ENCODE data around the gene LCN10.

LCN10 gene

GRCh38 chr9:136728080-136728547 is 14.6 kb downstream of the LCN10 start:
- no peak for TF ChIP-seq ZNF274 (IDR thresholded peaks at IDR 0.05; ENCODE audit: low read depth, low read length)
- H3K4me3 ChIP-seq (ENCODE audit: low read length): peak overlapping the region; percentile 82

GRCh38 chr9:136726631-136727191 is 16.0 kb downstream of the LCN10 start:
- H3K4me3 ChIP-seq (ENCODE audit: low read length): peak overlapping the region; percentile 82
- TF ChIP-seq ZNF274 (IDR thresholded peaks at IDR 0.05; ENCODE audit: low read depth, low read length): no peak

DNA sequence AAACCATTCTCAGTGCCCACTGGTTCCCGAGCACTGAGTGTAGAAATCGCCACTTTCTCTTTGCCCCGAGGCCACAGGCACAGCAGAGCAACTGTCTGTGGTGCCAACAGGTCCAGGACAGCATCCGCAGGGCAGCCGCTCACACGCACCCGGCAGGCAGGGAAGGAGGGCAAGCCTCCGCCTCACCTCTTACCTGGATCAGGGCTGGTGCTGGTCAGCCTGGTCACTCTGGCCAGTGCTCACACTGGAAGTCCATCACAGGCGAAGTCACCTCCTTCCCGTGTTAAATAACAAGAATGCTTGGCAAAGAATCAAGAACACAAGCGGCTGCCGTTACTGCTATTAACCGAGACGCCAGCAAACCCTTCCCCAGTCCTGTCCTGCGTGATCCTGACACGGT is 16.6 kb downstream of the LCN10 start:
- peak overlapping the region; percentile 82; the same call in 1 of the 2 replicates for H3K4me3 ChIP-seq (ENCODE audit: low read length)

GRCh38 chr9:136725612-136726011 is 17.1 kb downstream of the LCN10 start:
- no peak overlapping the region; the same call in 1 of the 2 replicates for H3K4me3 ChIP-seq (ENCODE audit: low read length)
- TF ChIP-seq ZNF274 (IDR thresholded peaks at IDR 0.05; ENCODE audit: low read depth, low read length): no peak

More for the DNA sequence above, 16.6 kb downstream of the LCN10 start:
- TF ChIP-seq ZNF274 (IDR thresholded peaks at IDR 0.05; ENCODE audit: low read depth, low read length): no peak

DNA sequence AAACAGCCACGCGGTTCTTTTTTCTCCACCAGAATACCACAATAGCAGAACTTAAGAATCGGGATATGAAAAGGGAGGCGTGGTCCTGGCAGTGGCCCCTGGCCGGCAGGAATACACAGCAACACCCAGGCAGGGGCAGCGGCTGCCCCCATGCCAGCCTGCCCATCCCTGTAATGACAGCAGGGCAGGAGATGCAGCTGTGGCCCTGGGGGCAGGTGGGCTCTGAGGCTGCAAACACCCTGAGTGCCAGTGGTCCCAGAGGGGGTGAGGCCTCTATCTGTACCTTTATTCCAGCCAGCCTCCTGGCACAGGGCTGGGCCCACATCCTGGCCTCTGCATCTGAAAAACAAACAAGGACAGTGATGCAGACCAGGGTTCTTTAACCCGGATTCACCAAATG is 18.0 kb downstream of the LCN10 start:
- no peak for TF ChIP-seq ZNF274 (IDR thresholded peaks at IDR 0.05; ENCODE audit: low read depth, low read length)
- no peak overlapping the region for H3K4me3 ChIP-seq (ENCODE audit: low read length)

GRCh38 chr9:136723989-136724388 is 18.8 kb downstream of the LCN10 start:
- no peak for TF ChIP-seq ZNF274 (IDR thresholded peaks at IDR 0.05; ENCODE audit: low read depth, low read length)
- H3K4me3 ChIP-seq (ENCODE audit: low read length): no peak overlapping the region

DNA sequence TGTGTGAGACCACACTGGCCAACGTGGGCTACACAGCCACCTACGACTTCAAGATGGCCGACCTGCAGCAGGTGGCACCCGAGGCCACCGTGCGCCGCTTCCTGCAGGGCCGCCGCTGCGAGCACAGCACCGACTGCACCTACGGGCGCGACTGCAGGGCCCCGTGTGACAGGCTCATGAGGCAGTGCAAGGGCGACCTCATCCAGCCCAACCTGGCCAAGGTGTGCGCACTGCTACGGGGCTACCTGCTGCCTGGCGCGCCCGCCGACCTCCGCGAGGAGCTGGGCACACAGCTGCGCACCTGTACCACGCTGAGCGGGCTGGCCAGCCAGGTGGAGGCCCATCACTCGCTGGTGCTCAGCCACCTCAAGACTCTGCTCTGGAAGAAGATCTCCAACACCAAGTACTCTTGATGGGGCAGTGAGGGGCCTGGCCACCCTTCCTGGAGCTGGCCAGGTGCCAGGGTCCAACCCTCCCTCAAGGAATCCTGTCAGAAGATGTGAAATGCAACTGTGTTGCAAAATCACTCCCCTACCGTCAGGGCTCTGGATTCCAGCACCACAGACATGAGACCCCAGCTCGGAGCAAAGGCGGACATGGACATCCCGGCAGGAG is 19.3 kb downstream of the LCN10 start:
- TF ChIP-seq ZNF274 (IDR thresholded peaks at IDR 0.05; ENCODE audit: low read depth, low read length): no peak
- no peak overlapping the region for H3K4me3 ChIP-seq (ENCODE audit: low read length)

- no peak for TF ChIP-seq ZNF274 (IDR thresholded peaks at IDR 0.05; ENCODE audit: low read depth, low read length)
- H3K4me3 ChIP-seq (ENCODE audit: low read length): no peak overlapping the region
These were observed 19.8 kb downstream of the LCN10 start for GRCh38 chr9:136722969-136723356.

DNA sequence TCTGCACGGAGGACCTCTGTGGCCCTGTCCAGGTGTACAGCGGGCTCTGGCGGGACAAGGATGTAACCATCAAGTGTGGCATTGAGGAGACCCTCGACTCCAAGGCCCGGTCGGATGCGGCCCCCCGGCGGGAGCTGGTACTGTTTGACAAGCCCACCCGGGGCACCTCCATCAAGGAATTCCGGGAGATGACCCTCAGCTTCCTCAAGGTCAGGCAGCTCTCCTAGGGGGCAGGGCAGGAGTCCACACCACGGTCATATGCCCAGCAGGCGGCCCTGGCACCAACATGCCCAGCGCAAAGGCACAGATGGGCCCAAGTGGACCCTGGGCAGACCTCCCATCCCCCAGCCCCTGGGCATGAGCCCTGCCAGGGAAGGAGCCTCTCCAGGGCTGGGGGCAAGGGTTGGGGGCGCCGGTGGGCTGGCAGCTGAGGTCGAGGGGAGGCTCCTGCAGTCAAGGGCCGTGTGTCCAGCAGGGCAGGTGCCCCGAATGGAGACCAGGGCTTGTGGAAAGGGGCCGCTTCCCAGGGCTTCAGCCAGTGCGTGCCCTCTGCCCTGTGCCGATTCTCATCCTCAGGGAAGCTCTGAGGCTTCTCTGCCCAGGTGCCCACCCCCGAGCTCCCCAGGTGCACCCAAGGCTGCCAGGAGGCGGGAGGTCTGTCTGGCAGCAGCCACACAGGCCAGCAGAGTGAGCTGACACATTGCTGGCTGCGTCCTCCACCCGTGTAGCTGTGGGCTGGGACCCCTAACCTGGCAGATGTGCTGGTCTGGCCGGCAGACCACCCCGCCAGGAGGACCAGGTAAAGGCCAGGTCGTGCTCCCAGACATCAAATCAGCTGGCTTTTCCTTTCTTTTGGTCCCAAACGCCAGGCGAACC is 20.4 kb downstream of the LCN10 start:
- TF ChIP-seq ZNF274 (IDR thresholded peaks at IDR 0.05; ENCODE audit: low read depth, low read length): no peak
- no peak overlapping the region for H3K4me3 ChIP-seq (ENCODE audit: low read length)

- H3K4me3 ChIP-seq (ENCODE audit: low read length): no peak overlapping the region
- no peak for TF ChIP-seq ZNF274 (IDR thresholded peaks at IDR 0.05; ENCODE audit: low read depth, low read length)
These were observed 21.2 kb downstream of the LCN10 start for GRCh38 chr9:136721339-136722092.

DNA sequence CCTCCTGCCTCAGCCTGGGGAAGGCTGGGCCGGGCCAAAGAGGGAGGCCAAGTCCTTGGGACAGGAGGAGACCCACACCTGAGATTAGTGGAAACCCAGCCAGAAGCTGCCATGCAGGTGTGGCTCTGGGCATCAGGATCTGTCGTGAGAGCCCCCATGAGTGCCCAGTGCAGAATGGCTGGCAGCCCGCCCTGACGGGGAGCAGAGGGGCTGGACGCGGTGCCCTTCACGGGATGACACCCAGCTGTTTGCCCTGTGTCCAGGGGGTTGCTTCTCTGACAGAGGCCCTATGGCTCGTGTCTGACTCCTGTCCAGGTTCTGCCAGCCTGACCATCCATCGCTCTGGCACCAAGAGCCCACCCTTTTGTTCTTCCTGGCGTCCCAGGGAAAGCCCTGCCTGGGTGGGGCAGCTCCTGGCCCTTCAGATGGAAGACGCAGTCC is 21.8 kb downstream of the LCN10 start:
- TF ChIP-seq ZNF274 (IDR thresholded peaks at IDR 0.05; ENCODE audit: low read depth, low read length): no peak
- no peak overlapping the region for H3K4me3 ChIP-seq (ENCODE audit: low read length)

- TF ChIP-seq ZNF274 (IDR thresholded peaks at IDR 0.05; ENCODE audit: low read depth, low read length): no peak
These were observed 22.4 kb downstream of the LCN10 start for GRCh38 chr9:136720251-136720897.

DNA sequence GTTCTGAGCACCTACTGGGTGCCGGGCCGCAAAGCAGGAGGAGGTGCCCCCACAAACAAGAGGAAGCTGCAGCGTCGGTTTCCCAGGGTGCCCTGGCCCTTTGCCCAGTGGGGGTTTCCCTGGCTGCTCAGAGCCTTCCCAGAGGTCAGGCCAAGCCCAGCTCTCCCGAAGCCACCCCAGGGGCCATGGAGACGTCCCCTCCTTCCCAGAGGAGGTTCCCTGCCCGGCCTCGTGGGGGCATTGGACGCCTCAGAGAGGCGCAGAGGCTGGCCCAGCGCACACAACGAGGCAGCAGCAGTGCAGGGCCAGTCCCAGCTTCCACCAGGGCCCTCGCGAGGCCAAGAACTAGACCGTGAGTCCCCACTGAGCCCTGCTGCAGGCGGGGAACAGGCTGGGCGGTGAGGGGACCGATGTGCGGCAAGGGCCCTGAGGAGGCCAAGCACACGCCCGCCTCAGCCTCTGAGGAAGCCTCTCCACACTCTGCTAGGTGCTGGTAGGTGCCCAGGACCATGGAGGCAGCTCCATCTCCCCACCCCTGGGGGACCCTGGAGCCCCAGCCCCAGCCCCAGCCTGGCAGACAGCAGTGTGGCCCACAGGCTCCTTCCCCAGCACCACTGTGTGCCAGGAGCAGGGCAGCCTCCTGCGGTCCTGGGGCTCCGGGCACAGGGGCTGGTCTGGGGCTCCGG is 23.4 kb downstream of the LCN10 start:
- H3K4me3 ChIP-seq (ENCODE audit: low read length): no peak overlapping the region
- no peak for TF ChIP-seq ZNF274 (IDR thresholded peaks at IDR 0.05; ENCODE audit: low read depth, low read length)

More at GRCh38 chr9:136720251-136720897, 22.4 kb downstream of the LCN10 start:
- no peak overlapping the region for H3K4me3 ChIP-seq (ENCODE audit: low read length)
